SW480 (cell line): ENCODE measurements around the gene SLIT3.
A peak's percentile ranks its signal among the peaks of the same experiment; 100 is the strongest.

Source experiments
- DNase-seq: peaks from one replicate; pipeline ENCODE4 v3.0.0-alpha.2; 2016; ENCODE audit warnings: low spot score

Gene SLIT3

DNA sequence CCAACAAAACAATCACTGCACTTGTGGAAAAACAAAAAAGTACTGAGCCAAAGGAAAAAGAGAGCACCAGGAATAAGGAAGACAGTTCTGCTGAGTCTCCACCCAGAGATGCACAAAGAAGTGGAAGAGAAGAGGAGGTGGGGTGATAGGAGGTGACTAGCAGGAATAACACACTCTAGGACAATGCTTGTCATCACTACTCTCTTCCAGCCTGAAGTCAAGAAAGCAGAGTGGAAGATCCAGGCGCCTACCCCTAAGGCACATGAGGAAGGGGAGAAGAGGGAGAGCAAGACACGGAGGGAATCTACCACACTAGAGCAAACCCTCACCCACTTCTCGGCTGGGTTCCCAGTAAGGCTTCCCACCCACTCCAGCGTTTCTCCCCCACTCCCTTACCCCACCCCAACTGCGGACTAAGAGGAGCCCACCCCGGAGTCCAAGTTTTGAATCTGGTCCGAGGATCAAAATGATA, 1.7 kb downstream of the SLIT3 start:
- no peak for DNase-seq

DNA sequence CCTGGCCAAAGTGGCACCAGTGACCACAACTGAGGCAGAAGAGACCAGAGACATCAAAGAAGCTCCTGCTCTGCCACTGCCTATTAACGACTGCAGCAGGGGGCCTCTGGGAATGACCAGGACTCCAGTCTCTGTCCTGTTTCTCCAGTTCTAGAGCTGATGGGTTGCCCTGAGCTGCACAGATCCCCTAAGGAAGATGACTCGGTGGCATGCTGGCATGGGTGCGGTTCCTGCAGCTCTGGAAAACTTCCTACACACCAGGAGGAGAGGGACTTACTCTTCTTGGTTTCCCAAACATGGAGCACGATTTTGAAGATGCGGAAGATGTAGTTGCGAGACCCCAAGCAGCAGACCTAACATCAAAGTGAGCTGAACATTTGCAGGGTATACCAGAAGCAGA, 2.7 kb downstream of the SLIT3 start:
- no peak for DNase-seq

DNA sequence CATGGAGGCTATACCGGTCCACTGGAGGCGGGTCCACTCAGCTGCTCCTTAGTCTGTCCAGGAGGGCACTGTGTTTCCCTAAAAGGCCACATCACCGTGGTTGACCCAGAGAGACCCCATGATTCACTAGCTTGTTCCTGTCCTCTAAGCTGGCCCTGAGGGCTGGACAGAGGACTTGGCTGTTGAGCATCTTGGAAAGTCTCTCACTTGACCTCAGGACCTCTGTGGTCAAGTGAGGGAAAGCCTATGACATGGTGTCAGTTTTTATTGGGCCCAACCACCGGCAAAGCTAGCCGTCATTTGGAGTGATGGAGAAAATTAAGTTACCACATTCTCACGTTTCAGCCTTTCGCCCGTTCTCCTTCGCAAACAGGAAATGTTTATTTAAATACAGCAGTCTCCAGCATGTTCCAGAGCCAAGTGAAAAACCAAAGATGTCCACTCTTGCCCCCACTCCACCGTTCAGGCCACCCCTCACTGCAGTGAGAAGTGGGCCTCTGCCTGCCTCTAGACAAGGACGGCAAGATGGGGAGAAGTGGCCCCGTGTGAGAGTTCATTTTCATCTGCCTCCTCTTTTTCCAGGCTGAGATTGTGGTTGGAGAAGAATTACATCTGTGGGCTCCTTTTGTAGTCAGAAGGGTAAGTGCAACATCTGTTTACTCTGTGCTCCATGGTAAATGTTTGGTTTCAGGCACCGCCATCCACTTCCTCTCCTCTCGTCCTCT, 4.4 kb downstream of the SLIT3 start:
- peak; percentile 11 for DNase-seq

DNA sequence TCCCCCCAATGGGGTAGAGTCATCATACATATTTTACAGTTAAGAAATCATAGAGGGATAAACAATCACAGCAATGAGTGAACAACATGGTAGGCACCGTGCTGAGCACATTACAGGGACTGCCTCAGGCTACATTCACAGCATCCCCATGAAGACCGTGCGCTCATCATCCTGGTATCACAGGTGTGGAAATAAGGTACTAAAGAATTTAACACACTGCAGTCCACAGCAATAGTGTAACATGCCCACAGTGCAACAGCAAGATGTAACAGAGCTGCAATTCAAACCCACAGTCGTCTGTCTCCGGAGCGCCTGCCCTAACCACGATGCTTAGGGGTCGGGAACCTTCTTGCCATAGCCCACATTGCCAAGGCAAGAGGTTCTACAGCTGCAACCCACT, 5.6 kb downstream of the SLIT3 start:
- DNase-seq = no peak

DNA sequence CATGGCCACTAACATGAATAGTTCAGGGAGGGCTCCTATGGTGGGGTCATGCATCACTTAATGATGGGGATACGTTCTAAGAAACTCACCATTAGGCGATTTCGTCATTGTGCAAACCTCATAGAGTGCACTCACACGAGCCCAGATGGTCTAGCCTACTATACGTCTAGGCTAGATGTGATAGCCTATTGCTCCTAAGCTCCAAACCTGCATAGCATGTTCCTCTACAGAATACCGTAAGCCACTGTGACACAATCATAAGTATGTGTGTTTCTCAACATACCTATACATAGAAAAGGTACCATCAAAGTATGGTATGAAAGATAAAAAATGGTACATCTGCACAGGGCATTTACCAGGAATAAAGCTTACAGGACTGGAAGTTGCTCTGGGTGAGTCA, 6.3 kb downstream of the SLIT3 start:
- DNase-seq = no peak

DNA sequence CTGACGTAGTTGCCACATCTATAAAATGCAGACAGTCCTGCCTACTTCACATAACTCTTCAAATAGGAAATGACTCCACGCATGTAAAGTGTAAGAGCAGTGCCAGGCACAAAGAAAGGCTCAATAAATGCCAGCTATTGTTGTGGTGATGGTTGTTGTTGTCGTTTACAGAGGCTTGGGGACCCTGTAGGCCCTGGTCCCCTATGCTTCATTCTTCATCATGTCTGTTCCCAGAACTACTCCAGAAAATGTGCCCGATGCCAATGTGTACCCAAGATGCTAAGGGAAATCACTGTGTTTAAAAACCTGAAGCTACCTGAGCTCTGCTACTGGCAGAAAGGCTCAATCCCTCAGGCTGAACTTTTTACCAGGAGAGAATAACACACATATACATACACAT, 9.1 kb downstream of the SLIT3 start:
- no peak for DNase-seq

DNA sequence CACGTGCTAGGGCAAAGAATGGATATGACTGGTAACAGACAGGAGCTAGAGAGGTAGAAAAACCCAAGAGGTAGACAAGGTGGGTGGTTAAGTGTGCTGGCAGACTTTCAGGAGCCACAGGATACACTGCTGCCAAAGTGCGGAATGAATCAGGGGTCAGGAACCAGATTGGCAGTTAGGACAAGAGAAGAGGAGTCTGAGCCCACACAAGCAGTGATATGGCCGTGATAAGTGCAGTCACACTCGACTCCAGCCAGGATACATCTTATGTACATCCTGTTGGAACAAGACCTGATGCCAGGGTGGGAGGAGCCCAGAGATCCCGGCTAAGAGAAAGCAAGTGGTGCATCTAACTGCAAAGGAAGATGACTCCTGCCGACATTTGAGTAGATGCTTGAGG, 10.0 kb downstream of the SLIT3 start:
- no peak for DNase-seq

DNA sequence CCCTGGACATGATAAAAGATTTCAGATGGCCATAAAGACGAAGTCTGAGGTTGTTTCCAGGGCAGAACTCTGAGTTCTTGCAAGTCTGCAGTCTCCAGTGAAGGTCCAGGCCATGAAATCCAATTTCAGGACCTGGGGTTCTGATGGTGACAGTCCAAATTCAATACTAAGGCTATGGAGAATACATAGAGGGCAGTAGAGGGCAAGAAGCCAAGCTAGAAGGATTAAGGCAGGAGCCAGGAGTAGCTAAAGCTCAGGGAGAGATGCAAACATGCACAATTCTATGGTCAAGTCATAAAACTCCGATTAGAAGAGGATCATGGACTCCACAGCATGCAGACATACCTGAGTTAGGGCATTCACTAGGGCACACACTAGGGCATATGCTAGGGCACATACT, 11.4 kb downstream of the SLIT3 start:
- no peak for DNase-seq

DNA sequence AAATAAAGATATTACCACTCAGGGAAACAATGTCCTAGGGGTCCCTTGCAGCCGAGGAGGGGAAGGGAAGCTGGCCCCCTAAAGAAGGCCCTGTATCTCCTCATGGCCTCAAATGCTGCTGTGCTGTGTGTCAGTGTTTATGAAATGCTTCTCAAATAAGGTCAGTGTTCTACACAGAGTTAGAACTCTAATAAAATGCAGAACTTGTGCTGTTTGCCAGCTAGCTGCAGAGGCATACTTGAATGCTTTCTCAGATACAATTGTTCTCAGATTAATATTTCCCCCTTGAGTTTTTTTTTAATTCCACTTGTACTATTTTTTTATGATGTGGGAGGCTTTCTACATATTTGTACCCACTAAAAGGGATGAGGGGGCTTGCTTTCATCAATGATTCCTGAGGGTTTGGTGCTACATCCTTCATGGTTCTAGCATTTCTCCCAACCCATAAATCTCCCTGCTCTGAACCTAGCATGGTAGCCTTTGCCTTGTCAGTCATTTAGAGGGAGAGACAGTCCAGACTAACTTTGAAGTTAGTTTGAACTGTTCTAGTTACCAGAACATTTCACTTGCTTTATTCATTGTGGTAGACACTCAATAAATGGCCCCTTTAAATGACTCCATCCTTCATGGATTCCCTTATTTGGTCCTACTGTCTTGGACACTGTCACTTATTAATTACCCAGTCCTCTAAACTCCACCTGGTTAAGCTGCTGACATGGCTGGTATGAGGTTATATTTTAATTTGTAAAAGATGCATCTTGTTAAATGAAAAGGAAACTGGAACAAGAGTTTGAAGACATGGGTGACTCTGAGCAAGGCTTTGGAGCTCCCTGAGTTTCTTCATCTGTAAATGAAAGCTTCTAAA, 12.6 kb downstream of the SLIT3 start:
- no peak for DNase-seq

DNA sequence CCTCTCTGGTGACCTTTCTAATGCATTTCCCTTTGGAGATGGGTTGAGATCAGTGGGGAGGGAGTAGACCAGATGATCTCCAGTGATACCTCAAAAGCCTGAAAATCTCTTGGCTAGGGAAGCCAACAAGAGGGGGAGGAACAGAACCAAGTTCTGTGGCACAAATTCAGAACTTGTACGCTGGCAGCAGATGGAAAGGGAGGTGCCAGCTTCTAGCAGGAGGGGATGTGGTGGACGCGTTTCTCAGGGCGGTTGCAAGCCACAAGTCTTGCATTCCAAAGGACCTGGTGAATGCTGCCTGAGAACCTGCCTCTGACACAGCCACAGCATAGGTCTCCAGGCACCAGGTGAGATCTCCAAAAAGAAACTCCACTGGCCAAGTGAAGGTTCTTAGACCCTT, 13.4 kb downstream of the SLIT3 start:
- no peak for DNase-seq

DNA sequence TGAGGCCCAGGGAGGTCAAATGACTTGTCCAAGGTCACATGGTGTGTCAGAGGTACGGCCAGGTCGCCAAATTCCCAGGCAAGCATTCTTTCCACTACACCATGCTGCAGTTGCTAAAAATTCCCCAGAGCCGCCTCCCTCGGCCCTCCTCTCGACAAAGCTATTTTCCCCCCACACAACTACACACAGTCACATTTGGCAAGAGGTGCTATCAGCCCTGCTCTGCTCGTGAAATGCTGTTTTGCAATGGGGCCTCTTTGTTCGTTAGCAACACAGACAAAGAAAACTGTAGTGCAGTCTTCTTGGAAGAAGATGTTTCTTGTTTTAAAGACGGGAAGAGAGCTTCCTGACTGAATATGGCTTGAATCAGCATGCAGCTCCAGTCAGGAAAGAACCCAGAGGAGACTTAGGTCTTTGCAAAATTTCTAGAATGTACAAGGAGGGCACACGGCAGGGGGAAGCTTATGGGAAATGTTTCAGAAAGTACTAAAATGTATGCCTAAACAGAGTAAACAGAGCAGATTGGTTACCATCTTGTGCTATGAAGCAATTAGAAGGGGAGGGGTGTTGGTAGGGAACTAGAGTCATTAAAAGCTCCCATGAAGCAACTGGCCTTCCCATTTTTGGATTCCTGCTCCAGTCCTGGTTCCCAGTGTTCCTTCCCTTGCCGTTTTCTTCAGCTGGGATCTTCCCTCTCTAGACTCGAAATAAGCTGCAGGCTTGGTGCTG, 14.2 kb downstream of the SLIT3 start:
- DNase-seq = no peak

DNA sequence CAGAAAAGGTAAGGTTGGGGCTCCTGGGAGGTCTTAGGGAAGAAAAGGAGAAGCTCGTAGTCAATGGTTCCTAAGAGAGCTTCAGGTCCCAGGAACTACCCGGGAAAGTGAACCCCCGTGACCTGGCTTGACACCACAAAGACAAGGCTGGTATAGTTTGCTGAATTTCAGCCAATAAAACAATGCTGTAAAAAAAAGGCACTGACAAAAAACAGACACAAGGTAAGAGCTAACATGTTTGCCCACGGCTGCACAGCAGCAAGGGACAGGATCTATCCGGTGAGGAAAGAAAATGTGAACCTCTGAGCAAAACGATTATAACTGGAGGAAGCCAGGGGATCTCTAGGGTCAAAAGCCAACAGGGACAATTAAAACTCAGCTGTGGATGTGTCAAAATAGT, 17.1 kb downstream of the SLIT3 start:
- no peak for DNase-seq

DNA sequence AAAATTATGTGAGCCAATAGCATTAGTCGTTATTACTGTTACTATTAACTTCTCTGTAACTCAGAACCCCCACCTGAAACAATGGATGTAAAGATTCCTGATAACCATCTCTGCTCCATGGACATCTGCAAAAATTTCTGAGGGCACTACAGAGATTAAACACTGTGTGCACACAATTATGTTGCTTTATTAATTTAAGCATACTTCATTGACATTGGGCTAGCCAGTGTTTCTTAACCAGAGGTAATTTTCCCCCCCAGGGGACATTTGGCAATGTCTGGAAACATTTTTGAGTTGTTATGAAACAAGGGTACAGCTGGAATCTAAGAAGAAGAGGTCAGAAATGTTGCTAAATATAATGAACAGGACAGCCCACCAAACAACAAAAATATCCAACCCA, 19.3 kb downstream of the SLIT3 start:
- no peak for DNase-seq

DNA sequence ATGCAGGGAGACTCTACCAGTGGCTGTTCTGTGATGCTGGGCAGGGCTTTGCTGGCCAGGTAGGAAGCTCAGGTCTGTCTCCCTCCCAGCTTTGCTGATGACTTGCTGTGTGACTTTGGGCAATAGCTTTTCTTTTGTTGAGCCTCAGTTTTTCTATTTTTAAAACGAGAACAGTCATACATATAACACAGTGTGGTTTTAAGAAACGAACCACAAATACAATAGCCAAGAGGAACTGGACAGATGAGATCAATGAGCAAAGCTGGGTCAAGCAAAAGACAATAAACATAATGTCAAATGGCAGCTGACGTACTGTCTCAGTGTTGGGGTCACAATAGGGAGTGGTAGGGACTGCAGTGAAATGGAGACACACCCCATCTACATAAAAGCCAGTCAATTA, 20.2 kb downstream of the SLIT3 start:
- DNase-seq = no peak

DNA sequence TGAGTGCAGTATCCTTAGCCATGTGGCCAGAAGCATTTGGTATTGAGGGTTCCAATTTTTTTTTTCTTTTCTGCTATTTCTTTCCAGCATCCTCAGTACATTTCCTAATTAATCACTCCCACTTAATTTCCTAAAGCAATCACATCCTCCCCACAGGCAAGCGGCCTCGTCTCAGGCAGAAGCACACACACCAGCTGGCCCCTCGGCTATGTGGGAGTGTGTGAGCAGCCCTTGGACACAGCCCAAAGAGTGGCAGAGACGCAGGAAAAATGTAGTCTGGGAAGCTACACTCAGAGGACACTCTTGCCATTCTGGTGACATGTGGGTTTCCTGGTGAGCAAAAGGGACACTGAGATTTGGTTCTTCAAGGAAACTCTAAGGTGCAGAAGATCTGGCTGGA, 20.7 kb downstream of the SLIT3 start:
- no peak for DNase-seq

DNA sequence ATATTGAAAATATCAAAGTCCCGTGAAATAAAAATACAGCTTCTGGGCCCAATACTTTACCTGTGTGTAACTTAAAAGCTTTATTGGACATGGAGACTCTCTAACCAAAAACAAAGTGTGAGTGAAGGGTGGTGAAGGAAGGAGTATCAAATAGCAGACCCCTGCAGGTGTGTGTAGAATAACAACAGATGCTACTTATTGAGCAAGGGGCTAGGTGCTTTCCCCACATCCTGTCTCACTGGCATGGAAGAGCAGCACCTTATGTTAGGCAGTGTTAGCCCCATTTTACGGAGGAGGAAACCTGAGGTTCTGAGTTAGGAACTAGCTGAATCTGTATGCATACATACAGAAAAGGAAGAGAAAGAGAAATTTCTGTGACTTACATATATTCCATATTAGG, 21.8 kb downstream of the SLIT3 start:
- no peak for DNase-seq

DNA sequence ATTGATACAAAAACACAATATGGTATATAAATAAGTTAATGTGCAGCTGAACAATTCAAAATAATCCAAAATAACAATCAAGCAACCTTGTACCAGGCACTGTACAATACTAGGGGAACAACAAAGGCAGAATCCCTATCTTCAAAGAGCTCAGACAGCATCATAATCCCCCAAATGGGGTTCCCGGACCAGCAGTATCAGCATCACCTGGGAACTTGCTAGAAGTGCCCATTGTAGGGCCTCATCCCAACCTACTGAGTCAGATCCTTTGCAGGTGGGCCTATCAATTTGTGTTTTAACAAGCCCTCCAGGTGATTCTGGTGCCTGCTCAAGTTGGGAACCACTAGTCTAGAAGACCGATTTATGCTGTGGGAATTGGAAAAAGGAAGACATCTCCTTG, 27.1 kb downstream of the SLIT3 start:
- DNase-seq = no peak

DNA sequence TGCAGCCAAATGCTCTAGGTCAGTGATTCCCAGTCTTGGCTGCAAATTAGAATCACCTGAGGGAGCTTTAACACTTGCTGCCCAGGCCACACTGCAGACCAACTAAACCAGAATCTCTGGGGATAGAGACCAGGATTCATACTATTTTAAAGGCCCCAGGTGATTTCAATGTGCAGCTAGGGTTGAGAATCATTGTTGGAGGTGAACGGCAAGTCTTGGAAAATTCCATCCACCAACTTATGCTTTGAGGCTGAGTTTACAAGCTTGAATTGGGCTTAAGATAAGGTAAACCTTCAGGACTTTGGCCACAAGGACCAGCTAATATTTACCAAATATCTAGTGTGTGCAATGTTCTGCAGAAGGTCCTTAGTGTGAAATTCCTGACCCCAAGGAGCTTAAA, 27.5 kb downstream of the SLIT3 start:
- DNase-seq = no peak

DNA sequence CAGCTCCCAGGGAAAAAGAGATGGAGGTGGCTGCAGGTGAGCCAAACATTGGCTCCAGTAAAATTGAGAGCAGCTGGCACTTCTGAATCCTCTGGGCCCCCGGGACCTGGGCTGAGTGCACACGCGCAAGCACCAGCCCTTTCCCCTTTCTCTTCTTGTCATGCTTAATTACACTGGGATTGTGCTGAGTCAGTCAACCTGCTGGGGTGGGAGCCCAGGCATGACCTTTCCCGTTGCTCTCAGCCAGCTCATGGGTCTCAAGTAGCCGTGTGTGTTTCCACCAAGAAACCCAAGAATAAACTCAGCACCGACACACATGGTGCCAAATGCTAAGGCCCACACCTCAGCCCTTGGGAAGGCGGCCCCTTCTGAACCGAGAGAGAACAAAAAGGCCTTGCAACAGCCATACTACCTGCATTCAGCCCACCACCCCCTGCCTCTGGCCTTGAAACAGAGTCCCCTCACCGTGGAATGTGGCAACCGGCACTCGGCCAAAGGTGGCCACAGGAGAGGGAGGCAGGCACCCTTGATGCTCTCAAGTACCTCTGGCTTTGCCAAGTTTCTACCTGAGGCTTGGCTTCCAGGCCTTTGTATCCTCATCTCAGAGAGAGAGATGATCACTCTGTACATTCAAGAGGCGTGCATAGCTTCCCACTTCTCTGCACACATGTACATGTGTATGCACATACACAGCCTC, 28.1 kb downstream of the SLIT3 start:
- no peak for DNase-seq

DNA sequence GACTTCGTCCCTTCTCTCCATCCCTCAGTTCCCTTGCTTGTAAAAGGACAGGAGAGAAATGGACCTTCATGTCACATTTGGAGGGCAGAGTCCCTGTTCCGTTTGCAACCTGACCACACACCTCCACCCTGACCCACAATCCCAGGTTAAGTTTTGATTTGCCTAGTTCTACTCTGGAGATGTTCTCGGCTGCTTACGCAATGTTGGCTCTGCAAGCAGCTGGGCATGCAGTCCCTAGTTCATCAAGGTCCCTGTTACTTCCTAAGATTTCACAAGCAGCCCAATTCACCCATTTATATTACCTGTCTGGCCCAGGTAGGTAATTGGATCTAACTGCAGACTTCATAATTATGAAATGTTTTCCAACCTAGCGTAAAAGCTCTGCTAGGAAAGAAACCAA, 28.8 kb downstream of the SLIT3 start:
- DNase-seq = no peak

DNA sequence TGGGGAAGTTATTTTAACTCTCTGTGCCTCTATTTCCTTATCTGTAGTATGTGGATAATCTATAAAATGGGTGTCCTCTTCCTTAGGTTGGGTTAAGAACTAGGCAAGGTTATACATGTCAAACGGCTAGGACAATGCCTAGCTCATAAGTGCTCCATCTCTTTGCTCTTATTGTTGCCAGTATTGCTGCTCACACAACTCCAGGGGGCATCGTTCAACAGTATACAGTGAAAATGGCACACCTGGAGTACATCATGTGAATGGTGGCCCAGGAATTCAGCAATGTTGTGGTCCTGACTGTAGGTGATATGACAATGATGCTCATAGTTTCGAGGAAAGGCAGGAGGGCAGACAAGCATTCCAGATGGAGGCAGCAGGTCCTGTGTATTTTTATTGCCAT, 30.1 kb downstream of the SLIT3 start:
- no peak for DNase-seq

DNA sequence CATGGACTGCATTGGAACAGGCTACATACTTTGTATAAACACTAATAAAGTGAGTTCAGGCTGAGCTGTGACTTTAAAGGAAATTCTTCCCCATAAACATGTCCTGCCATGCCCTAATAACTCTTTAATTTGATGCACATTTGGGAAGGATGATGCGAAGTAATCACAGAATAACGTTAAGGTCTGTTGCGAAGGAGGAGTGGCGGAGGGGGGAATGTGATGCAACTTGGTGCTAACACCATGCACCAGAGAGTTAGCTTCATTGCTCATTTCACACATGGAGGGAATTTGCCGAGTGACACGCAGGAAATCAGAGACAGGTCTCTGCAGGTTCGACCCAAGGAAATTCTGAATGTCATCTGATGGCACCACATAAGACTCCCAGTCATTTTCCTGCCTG, 32.9 kb downstream of the SLIT3 start:
- DNase-seq = no peak
